DMS114 treated with DMSO at 0.1 percent for 48 hours (cell line): ENCODE measurements around the gene OTP.
"Not testable (repeated sequence)": the region's sequence is repeated elsewhere in the genome, so short reads cannot be mapped to it uniquely, and the experiment has no call there.

Experiments
- DNase-seq: peaks from one replicate; lab custom pipeline; 2025; ENCODE audit not compliant: unreplicated experiment; lab: John Stamatoyannopoulos, UW

OTP gene

GRCh38 chr5:77616920-77617319 lies 21.6 kb downstream of the OTP start:
- no peak for DNase-seq

GRCh38 chr5:77608927-77609326 lies 29.6 kb downstream of the OTP start:
- not testable (repeated sequence) for DNase-seq

DNA sequence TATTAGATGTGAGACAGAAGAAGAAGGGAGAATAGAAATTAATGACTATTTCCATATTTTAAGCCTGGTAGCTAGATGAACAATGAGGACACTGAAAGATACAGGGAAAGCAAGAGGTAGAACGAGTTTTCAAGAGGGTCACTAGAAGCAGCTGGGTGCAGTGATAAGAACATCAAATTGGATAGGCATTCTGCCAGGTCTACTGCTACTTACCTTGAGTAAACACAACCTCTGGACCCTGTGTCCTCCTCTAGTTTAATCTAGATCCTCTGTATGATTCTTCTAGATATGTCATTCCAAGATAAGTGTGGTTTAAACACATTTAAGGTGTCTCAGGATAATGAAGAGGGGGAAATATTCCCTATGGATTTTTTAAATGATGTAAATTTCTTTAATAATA lies 31.2 kb downstream of the OTP start:
- no peak for DNase-seq

GRCh38 chr5:77606279-77606678 lies 32.2 kb downstream of the OTP start:
- no peak for DNase-seq

GRCh38 chr5:77599679-77600078 lies 38.8 kb downstream of the OTP start:
- no peak for DNase-seq

DNA sequence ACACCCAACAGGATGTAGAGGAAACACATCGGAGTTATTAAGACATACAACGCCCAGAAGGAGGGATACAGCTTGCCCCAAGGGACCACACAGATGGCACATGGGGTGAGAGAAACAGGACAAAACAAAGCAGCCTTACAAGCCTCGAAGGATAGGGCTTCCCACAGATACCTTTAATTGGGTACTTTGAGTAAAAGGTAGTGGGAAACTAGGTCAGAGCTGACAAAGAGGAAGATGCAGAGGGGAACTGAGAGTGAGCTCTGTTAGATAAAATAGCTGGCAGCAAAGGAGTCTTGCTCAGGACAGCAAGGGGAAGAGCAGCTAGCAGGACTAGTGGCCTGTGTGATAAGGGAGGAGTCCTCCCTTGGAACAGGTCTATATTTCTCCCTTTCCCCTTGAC lies 48.2 kb downstream of the OTP start:
- DNase-seq: no peak

- DNase-seq: no peak
Measured at GRCh38 chr5:77588175-77588574, 50.3 kb downstream of the OTP start.

DNA sequence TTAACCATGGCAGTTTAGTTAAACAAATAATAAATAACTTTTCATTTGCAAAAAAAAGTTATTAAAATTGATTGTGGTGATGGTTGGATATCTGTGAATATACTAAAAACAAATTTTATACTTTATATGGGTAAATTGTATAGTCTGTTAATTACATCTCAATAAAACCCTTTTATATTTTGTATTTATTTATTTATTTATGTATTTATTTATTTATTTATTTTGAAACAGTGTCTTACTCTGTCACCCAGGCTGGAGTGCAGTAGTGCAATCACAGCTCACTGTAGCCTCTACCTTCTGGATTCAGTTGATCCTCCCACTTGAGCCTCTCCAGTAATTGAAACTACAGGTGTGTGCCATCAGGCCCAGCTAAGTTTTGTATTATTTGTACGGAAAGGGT lies 52.4 kb downstream of the OTP start:
- DNase-seq: no peak

GRCh38 chr5:77582143-77582542 lies 56.4 kb downstream of the OTP start:
- DNase-seq: not testable (repeated sequence)
